Fibroblast of mammary gland (primary cell): ENCODE measurements around the gene TEFM.
"Not testable (repeated sequence)": the region's sequence is repeated elsewhere in the genome, so short reads cannot be mapped to it uniquely, and the experiment has no call there.

Experiments
- DNase-seq: peaks from one replicate; pipeline ENCODE4 v3.0.0-alpha.2; 2010; ENCODE audit warnings: low read depth
- H3K4me3 ChIP-seq: 2 replicates; pipeline ENCODE4 v1.5.1; 2011; ENCODE audit warnings: low read depth, mild to moderate bottlenecking, low read length, moderate library complexity; ENCODE audit not compliant: control insufficient read depth
- CTCF ChIP-seq: conservative IDR thresholded peaks from 2 replicates; pipeline ENCODE4 v1.5.1; 2011; ENCODE audit warnings: low read depth, low read length, inconsistent platforms; ENCODE audit not compliant: control insufficient read depth, insufficient read depth

TEFM gene

DNA sequence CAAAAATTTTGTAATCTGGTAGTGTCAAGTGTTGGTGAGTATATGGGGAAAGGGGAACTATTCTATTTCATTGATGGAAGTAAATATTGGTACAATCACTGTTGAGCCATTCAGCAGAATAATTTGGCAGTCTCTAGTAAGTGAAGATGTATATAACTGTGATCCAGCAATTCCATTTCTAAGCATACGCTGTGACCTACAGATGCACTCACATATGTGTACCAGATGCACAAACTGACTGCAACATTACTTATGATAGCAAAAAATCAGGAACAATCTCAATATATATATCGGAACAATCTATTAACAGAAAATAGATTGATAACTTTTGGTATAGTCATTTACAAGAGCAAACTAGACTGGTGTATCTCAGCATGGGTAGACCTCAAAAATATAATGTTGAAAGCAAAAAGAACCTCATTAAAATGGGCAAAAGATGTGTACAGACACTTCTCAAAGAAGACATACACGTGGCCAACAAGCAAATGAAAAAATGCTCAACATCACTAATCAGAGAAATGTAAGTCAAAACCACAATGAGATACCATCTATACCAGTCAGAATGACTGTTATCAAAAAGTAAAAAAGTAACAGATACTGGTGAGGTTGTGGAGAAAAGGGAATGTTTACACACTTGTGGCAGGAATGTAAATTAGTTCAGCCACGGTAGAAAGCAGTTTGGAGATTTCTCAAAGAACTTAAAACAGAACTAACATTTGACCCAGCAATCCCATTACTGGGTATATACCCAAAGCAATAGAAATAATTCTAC is 36.5 kb upstream of the TEFM start:
- DNase-seq = no peak
- H3K4me3 ChIP-seq = no peak overlapping the region
- TF ChIP-seq CTCF = no peak

DNA sequence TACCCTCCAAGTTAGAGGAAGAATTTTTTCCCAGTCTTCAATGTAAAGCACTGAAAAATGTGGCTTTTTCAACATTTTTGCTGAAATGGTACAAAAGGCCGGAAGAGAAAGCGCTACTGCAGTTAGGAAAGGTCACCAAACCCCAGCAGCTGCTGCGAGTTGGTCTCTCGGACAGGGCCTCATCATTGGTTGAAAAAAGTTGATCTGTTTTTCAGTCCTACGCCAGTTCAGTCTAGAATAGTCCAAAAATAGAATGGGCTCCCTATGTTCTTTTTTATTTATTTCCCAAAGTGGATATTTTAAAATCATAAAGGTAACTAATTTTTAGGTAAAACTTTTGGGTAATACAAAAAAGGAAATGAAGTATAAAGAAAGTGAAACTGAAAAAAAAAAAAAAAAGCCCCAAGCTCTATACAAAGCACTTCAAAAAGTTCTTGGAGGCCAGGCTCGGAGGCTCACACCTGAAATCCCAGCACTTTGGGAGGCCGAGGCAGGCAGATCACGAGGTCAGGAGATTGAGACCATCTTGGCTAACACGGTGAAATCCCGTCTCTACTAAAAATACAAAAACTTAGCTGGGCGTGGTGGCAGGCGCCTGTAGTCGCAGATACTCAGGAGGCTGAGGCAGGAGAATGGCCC is 33.1 kb upstream of the TEFM start:
- no peak for TF ChIP-seq CTCF
- DNase-seq = no peak
- H3K4me3 ChIP-seq = no peak overlapping the region

- no peak for DNase-seq
- TF ChIP-seq CTCF = no peak
- H3K4me3 ChIP-seq = no peak overlapping the region
Observed at GRCh38 chr17:30933966-30934365, 27.9 kb upstream of the TEFM start.

GRCh38 chr17:30931582-30931981 is 25.5 kb upstream of the TEFM start:
- DNase-seq = not testable (repeated sequence)

DNA sequence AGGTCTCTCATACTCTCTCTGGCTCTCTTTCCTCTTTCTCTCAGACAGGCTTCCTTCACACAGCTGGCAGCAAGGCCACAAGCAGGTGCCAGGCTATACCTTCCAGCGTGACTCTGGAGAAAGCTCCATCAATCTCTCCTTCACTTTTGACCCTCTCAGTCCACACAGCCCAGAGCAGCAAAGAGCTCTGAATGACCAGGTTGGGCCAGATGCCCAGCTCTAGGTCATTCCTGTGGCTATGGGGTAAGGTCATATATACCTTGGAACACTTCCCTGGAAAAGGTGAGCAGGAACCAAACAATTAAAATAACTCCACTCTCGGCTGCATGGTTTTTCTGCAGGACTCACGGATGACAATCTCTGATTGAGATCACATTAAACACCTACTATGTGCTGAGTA is 24.5 kb upstream of the TEFM start:
- H3K4me3 ChIP-seq = no peak overlapping the region
- TF ChIP-seq CTCF = no peak
- no peak for DNase-seq

More at GRCh38 chr17:30931582-30931981, 25.5 kb upstream of the TEFM start:
- H3K4me3 ChIP-seq = not testable (repeated sequence)

DNA sequence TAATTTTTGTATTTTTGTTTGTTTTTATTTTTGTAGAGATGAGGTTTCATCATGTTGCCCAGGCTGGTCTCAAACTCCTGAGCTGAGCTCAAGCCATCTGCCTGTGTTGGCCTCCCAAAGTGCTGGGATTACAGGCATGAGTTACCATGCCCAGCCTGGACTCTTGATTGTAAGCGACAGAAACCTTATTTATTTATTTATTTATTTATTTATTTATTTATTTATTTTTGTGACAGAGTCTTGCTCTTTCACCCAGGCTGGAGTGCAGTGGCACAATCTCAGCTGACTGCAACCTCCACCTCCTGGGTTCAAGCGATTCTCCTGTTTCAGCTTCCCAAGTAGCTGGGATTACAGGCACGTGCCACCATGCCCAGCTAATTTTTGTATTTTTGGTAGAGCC is 23.8 kb upstream of the TEFM start:
- H3K4me3 ChIP-seq, DNase-seq: not testable (repeated sequence)

DNA sequence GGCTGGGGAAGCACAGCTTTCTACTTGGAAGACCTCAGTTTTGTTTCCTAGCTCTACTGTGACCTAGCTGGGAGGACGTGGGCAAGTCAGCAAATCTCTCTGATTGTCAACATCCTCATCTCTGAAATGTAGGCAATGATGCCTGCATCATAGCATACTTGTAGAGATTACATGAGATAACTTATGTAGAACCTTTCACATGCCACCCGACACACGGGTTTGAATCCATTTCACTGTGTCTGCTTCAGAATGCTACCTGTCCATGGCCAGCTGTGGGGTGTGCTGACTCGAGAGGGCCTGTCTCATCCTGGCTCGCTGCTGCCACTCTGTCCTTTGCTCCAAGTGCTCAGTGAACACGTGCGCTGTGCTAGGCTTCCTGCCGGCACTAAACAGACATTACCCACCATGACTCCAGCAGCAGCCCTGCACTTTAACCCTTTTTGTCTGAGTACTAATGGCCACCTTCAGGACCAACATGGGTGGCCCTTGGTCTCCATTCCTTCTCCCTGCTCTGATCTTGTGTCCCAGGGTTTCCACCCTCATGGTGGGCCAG is 23.1 kb upstream of the TEFM start:
- no peak overlapping the region for H3K4me3 ChIP-seq
- DNase-seq = no peak
- no peak for TF ChIP-seq CTCF
